GF-D8 (cell line): ENCODE measurements around the gene GTF3C2.
"Not testable (repeated sequence)": the region's sequence is repeated elsewhere in the genome, so short reads cannot be mapped to it uniquely, and the experiment has no call there.

Source experiments
- DNase-seq: peaks from one replicate; lab custom pipeline; 2025; lab: John Stamatoyannopoulos, UW

GTF3C2 gene

GRCh38 chr2:27370816-27371620 is 14.5 kb upstream of the GTF3C2 start:
- DNase-seq: peak; percentile 80

GRCh38 chr2:27370026-27370815 is 13.7 kb upstream of the GTF3C2 start, which contains the start of the genes EIF2B4 and SNX17:
TSS of gene EIF2B4 (minus strand) at chr2:27370338. CDS start at chr2:27370314, 24 bp downstream.
TSS of gene SNX17 (plus strand) at chr2:27370616. CDS start at chr2:27370744, 128 bp downstream.
- peak; percentile 96 for DNase-seq

- DNase-seq: no peak
Measured at GRCh38 chr2:27369471-27370025, 13.0 kb upstream of the GTF3C2 start.

- no peak for DNase-seq
Measured at GRCh38 chr2:27363933-27364332, 7.4 kb upstream of the GTF3C2 start.

GRCh38 chr2:27362678-27363420 is 6.3 kb upstream of the GTF3C2 start:
- no peak for DNase-seq

GRCh38 chr2:27356056-27356381 is 545 bp downstream of the GTF3C2 start:
- peak; percentile 70 for DNase-seq

- DNase-seq: no peak
Measured at GRCh38 chr2:27354597-27354927, 2.0 kb downstream of the GTF3C2 start.

GRCh38 chr2:27353762-27354596 is 2.6 kb downstream of the GTF3C2 start:
- DNase-seq: peak; percentile 48

- not testable (repeated sequence) for DNase-seq
Measured at GRCh38 chr2:27353386-27353761, 3.2 kb downstream of the GTF3C2 start.

GRCh38 chr2:27351802-27352598 is 4.6 kb downstream of the GTF3C2 start:
- DNase-seq: no peak

- no peak for DNase-seq
Measured at GRCh38 chr2:27350106-27350693, 6.4 kb downstream of the GTF3C2 start.

- DNase-seq: no peak
Measured at GRCh38 chr2:27347641-27348040, 8.9 kb downstream of the GTF3C2 start.

GRCh38 chr2:27336173-27336572 is 20.4 kb downstream of the GTF3C2 start:
- DNase-seq: no peak

- no peak for DNase-seq
Measured at GRCh38 chr2:27335311-27335710, 21.3 kb downstream of the GTF3C2 start.

- peak; percentile 14 for DNase-seq
Measured at GRCh38 chr2:27324720-27325119, 31.8 kb downstream of the GTF3C2 start.

- no peak for DNase-seq
Measured at GRCh38 chr2:27323596-27324285, 32.8 kb downstream of the GTF3C2 start.

- peak; percentile 67 for DNase-seq
Measured at GRCh38 chr2:27322766-27323595, 33.6 kb downstream of the GTF3C2 start, which contains the start of gene MPV17. TSS of gene MPV17 (minus strand) at chr2:27323097. CDS start at chr2:27322517, 580 bp downstream.

- DNase-seq: no peak
Measured at GRCh38 chr2:27322301-27322765, 34.2 kb downstream of the GTF3C2 start.
